Uterus (tissue), 2 donors: ENCODE results near the gene HERC4.

ENCODE experiments used
- CTCF ChIP-seq, 4 experiments: fragments of 200-600 bp in 2 of 4; fragments of 450-650 bp in 2 of 4; sonication (generic) in 2 of 4; IDR thresholded peaks; one replicate each; pipeline ENCODE4 v1.5.1; 2016 to 2019; ENCODE audit warnings: antibody characterized with exemption in 4 of 4, mild to moderate bottlenecking in 2 of 4, moderate library complexity in 1 of 4
- POLR2A ChIP-seq, 2 donors: fragments of 450-650 bp; IDR thresholded peaks; one replicate each; pipeline ENCODE4 v1.6.1; 2016; ENCODE audit warnings: antibody characterized with exemption in 2 of 2, mild to moderate bottlenecking in 1 of 2, moderate library complexity in 1 of 2

GRCh38 chr10:68087685-68088401 lies 12.8 kb upstream of the HERC4 start:
- no peak for TF ChIP-seq CTCF (IDR thresholded peaks at IDR 0.05)
- TF ChIP-seq POLR2A (IDR thresholded peaks at IDR 0.05): no peak
